ENCODE measurements around the gene CUL4B. TPM values are rescaled to one million over a fixed set of nuclear protein-coding genes. Genes with fewer than 3 reads are reported as not detected.

CUL4B gene
- total and polyA plus RNA-seq, 5 donors = 10.7 to 31.3 (median 28.7) TPM

DNA sequence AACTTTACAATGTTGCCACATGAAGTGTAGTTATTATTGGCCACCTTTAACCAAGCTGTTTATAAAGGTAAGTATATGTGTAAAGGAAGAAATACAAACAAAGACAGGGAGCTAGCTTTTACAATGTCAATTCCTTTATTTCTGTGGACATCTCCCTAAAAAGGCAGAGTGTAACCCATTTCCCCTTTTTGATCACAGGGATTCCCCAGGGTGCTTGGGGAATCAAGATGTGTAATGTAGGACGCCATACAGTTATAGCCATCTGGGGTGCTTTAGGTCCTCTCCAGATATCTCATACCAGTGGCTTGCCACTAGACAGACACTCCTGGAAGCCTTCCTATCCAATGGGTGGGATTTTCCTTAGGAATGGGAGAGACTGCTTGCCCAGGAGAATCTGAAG lies 4.2 kb upstream of the CUL4B start:
- ATAC-seq (no peak), DNase-seq (no peak)
- intact Hi-C loops (cut with DNase I) = no loop called here
- no peak overlapping the region for H3K4me3 ChIP-seq (ENCODE audit: low read length)
- H3K4me1 ChIP-seq (ENCODE audit: control insufficient read depth, insufficient read depth, low read length) = peaks cover 2% of the 10 kb centered on the region
- H3K9me3 ChIP-seq (ENCODE audit: control insufficient read depth, low read length) = no peaks in the 10 kb centered on the region
- no peak overlapping the region for H3K27ac ChIP-seq (ENCODE audit: low read length)
- H3K27me3 ChIP-seq (ENCODE audit: control insufficient read depth, insufficient read depth) = no peaks in the 10 kb centered on the region
- WGBS = 82% methylated on average over 1 of the region's 1 CpG

DNA sequence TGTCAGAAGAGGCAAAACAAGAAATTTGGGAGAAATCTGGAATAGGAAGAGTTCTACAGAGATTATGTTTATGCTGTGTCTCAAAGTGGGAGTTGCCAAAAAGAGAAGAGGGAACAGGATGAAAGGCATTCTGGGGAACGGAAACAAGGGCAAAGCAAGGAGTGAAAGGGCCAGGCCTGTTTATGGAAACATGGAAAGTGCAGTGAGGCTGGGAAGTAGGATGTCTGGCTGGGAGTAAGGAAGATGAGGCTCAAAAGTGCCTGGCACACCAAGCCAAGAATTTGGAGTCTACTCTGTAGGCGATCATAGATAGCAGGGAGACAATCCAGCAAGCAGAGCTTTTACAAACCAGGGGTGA lies 1.8 kb upstream of the CUL4B start:
- Histone ChIP-seq H3K27ac (ENCODE audit: low read length) (peak overlapping the region; percentile 85), H3K9me3 (ENCODE audit: control insufficient read depth, low read length) (no peaks in the 10 kb centered on the region), H3K27me3 (ENCODE audit: control insufficient read depth, insufficient read depth) (no peaks in the 10 kb centered on the region), H3K4me3 (ENCODE audit: low read length) (no peak overlapping the region), H3K4me1 (ENCODE audit: control insufficient read depth, insufficient read depth, low read length) (peaks cover 2% of the 10 kb centered on the region)
- WGBS = 39% methylated on average over 2 of the region's 2 CpGs
- DNase-seq = no peak
- no peak for ATAC-seq
- intact Hi-C loops (cut with DNase I) = no loop called here

- H3K4me3 ChIP-seq (ENCODE audit: low read length) = peak overlapping the region; percentile 86
- DNase-seq = no peak
- H3K9me3 ChIP-seq (ENCODE audit: control insufficient read depth, low read length) = no peaks in the 10 kb centered on the region
- H3K4me1 ChIP-seq (ENCODE audit: control insufficient read depth, insufficient read depth, low read length) = peaks cover 2% of the 10 kb centered on the region
- intact Hi-C loops (cut with DNase I) = no loop called here
- WGBS = 6% methylated on average over 12 of the region's 12 CpGs
- H3K27me3 ChIP-seq (ENCODE audit: control insufficient read depth, insufficient read depth) = no peaks in the 10 kb centered on the region
- peak overlapping the region; percentile 87 for H3K27ac ChIP-seq (ENCODE audit: low read length)
- ATAC-seq = no peak
Observed at GRCh38 chrX:120561634-120562568, 1.1 kb upstream of the CUL4B start.

- peak in 1 of 3 donors; percentile 53 for DNase-seq
- H3K4me1 ChIP-seq (ENCODE audit: control insufficient read depth, insufficient read depth, low read length) = peaks cover 2% of the 10 kb centered on the region
- peak overlapping the region; percentile 82 for H3K4me3 ChIP-seq (ENCODE audit: low read length)
- H3K27ac ChIP-seq (ENCODE audit: low read length) = peak overlapping the region; percentile 88
- intact Hi-C loops (cut with DNase I) = no loop called here
- no peaks in the 10 kb centered on the region for H3K27me3 ChIP-seq (ENCODE audit: control insufficient read depth, insufficient read depth)
- WGBS = 0% methylated on average over 10 of the region's 10 CpGs
- no peaks in the 10 kb centered on the region for H3K9me3 ChIP-seq (ENCODE audit: control insufficient read depth, low read length)
- peak; percentile 22 to 27 for ATAC-seq
Observed at GRCh38 chrX:120560405-120560841, 339 bp downstream of the CUL4B start.

GRCh38 chrX:120559804-120560203 lies 958 bp downstream of the CUL4B start:
- ATAC-seq (no peak), DNase-seq (no peak)
- WGBS = under 1% methylated on average over 7 of the region's 7 CpGs
- Histone ChIP-seq H3K4me1 (ENCODE audit: control insufficient read depth, insufficient read depth, low read length) (peaks cover 2% of the 10 kb centered on the region), H3K27ac (ENCODE audit: low read length) (peak overlapping the region; percentile 88), H3K4me3 (ENCODE audit: low read length) (peak overlapping the region; percentile 82), H3K9me3 (ENCODE audit: control insufficient read depth, low read length) (no peaks in the 10 kb centered on the region), H3K27me3 (ENCODE audit: control insufficient read depth, insufficient read depth) (no peaks in the 10 kb centered on the region)
- intact Hi-C loops (cut with DNase I) = loop anchor here in 1 of 4 donors (10.0 kb wide), 1 partner anchor 45 kb away; the partner anchor contains the start of gene MCTS1

DNA sequence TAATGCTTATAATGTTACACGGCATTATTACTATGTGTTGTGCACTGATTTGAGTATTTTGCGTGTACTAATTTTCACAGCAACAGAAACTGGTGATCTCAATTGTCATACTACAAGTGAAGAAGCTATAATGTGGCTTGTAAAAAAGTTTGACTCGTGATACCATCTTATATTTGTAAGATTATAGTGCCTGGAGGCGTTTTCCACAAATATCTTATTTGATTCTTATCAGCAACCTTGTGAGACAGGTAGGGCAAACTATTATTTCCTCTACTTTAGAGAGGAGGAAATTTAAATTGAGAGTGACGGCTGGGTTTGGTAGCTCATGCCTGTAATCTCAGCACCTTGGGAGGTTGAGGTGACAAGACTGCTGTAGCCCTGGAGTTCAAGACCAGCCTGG lies 4.5 kb downstream of the CUL4B start:
- ATAC-seq (no peak), DNase-seq (no peak)
- no peak overlapping the region for H3K4me3 ChIP-seq (ENCODE audit: low read length)
- WGBS = 92% methylated on average over 5 of the region's 5 CpGs
- H3K27ac ChIP-seq (ENCODE audit: low read length) = no peak overlapping the region
- H3K27me3 ChIP-seq (ENCODE audit: control insufficient read depth, insufficient read depth) = no peaks in the 10 kb centered on the region
- H3K9me3 ChIP-seq (ENCODE audit: control insufficient read depth, low read length) = no peaks in the 10 kb centered on the region
- intact Hi-C loops (cut with DNase I) = loop anchor here in 1 of 4 donors (10.0 kb wide), 1 partner anchor 49 kb away; the partner anchor contains the start of gene MCTS1
- H3K4me1 ChIP-seq (ENCODE audit: control insufficient read depth, insufficient read depth, low read length) = no peaks in the 10 kb centered on the region

GRCh38 chrX:120549483-120550452 lies 11.0 kb downstream of the CUL4B start:
- Histone ChIP-seq H3K9me3 (ENCODE audit: control insufficient read depth, low read length) (no peaks in the 10 kb centered on the region), H3K27me3 (ENCODE audit: control insufficient read depth, insufficient read depth) (no peaks in the 10 kb centered on the region), H3K4me1 (ENCODE audit: control insufficient read depth, insufficient read depth, low read length) (no peaks in the 10 kb centered on the region), H3K4me3 (ENCODE audit: low read length) (no peak overlapping the region), H3K27ac (ENCODE audit: low read length) (no peak overlapping the region)
- ATAC-seq (peak in 1 of 2 donors; percentile 74), DNase-seq (peak in 1 of 3 donors; percentile 31)
- intact Hi-C loops (cut with DNase I) = loop anchor here in 1 of 4 donors (10.0 kb wide), 1 partner anchor 55 kb away; the partner anchor contains the start of gene MCTS1
- 75% methylated on average over 12 of the region's 12 CpGs for WGBS

GRCh38 chrX:120536061-120536460 lies 24.7 kb downstream of the CUL4B start:
- H3K4me3 ChIP-seq (ENCODE audit: low read length) = no peak overlapping the region
- H3K27ac ChIP-seq (ENCODE audit: low read length) = no peak overlapping the region
- no peaks in the 10 kb centered on the region for H3K4me1 ChIP-seq (ENCODE audit: control insufficient read depth, insufficient read depth, low read length)
- no peak for ATAC-seq
- intact Hi-C loops (cut with DNase I) = no loop called here
- no peaks in the 10 kb centered on the region for H3K9me3 ChIP-seq (ENCODE audit: control insufficient read depth, low read length)
- no peaks in the 10 kb centered on the region for H3K27me3 ChIP-seq (ENCODE audit: control insufficient read depth, insufficient read depth)
- no peak for DNase-seq

DNA sequence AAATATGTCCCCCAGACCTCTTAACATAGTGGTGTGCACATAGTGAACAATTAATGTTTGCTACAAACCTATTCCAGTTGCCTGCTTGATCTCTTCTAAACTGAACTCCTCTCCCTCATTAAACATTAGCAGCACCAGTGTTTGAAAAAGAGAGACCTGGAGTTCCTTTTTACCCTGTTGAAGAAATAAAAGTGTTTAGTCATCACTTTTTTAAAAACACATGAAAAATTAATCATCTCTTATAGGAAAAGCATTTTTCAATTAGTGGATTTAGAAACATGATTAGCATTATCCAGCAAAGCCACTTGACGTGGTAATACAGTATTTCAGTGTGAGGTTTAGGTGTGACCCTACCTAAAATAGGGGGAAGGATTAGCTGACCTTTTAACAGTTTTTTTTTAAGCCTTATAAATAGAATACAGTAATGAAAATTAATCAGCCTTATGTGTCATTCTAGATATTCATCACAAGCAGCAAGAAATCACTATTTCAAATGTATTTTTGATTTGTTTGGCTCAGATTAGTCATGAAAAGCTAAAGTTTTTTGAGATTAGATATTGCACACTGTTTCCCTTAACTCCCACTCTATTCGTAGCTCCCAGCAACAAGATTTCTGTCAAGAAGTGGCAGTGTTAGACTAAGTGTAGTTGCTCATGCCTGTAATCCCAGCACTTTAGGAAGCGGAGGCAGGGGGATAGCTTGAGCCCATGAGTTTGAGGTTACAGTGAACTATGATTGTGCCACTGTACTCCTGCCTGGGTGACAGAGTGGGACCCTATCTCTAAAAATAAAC lies 26.2 kb downstream of the CUL4B start:
- no peaks in the 10 kb centered on the region for H3K4me1 ChIP-seq (ENCODE audit: control insufficient read depth, insufficient read depth, low read length)
- 82% methylated on average over 3 of the region's 3 CpGs for WGBS
- H3K4me3 ChIP-seq (ENCODE audit: low read length) = no peak overlapping the region
- H3K9me3 ChIP-seq (ENCODE audit: control insufficient read depth, low read length) = no peaks in the 10 kb centered on the region
- no peaks in the 10 kb centered on the region for H3K27me3 ChIP-seq (ENCODE audit: control insufficient read depth, insufficient read depth)
- no peak for DNase-seq
- ATAC-seq = no peak
- intact Hi-C loops (cut with DNase I) = no loop called here
- H3K27ac ChIP-seq (ENCODE audit: low read length) = no peak overlapping the region

- Histone ChIP-seq H3K4me1 (ENCODE audit: control insufficient read depth, insufficient read depth, low read length) (no peaks in the 10 kb centered on the region), H3K27me3 (ENCODE audit: control insufficient read depth, insufficient read depth) (no peaks in the 10 kb centered on the region), H3K9me3 (ENCODE audit: control insufficient read depth, low read length) (no peaks in the 10 kb centered on the region), H3K27ac (ENCODE audit: low read length) (no peak overlapping the region), H3K4me3 (ENCODE audit: low read length) (no peak overlapping the region)
- intact Hi-C loops (cut with DNase I) = no loop called here
- no peak for DNase-seq
- no peak for ATAC-seq
- 94% methylated on average over 5 of the region's 5 CpGs for WGBS
Observed at GRCh38 chrX:120522820-120523219, 37.9 kb downstream of the CUL4B start.

All from right cardiac atrium (tissue), 5 donors.